Adrenal gland (tissue), 12 donors: ENCODE data around the gene KCNJ6. TPM values are rescaled to one million over a fixed set of nuclear protein-coding genes. Genes with fewer than 3 reads are reported as not detected.

Experiments
- DNase-seq, 7 donors: peaks; one replicate each; pipeline ENCODE4 v3.0.0-alpha.2; 2019 to 2020
- H3K27ac ChIP-seq, 5 donors: fragments of 200-600 bp; sonication (generic) in 4 of 5; 1 replicate in 3 of 5; 2 replicates in 2 of 5; pipeline versions ENCODE4 v1.5.1 to v1.8.0; 2016 to 2020; ENCODE audit warnings: mild to moderate bottlenecking in 1 of 5
- H3K27me3 ChIP-seq: fragments of 200-600 bp; 2 replicates; pipeline ENCODE4 v1.8.0; 2021
- H3K36me3 ChIP-seq, 2 donors: fragments of 200-600 bp; replicated peaks in 1 of 2; 1 replicate in 1 of 2; 2 replicates in 1 of 2; pipeline versions ENCODE4 v1.5.1 to v1.8.0; 2018 to 2022
- H3K4me1 ChIP-seq, 2 donors: fragments of 200-600 bp; replicated peaks in 1 of 2; 1 replicate in 1 of 2; 2 replicates in 1 of 2; pipeline versions ENCODE4 v1.5.1 to v1.8.0; 2018 to 2021
- H3K4me3 ChIP-seq, 4 donors: fragments of 200-600 bp; sonication (generic) in 3 of 4; one replicate each; pipeline ENCODE4 v1.5.1; 2016 to 2018
- H3K9me3 ChIP-seq, 3 donors: fragments of 200-600 bp; sonication (generic) in 1 of 3; replicated peaks in 1 of 3; 1 replicate in 2 of 3; 2 replicates in 1 of 3; pipeline versions ENCODE4 v1.5.1 to v1.8.0; 2016 to 2021
- CTCF ChIP-seq, 6 experiments: fragments of 450-650 bp in 4 of 6; fragments of 200-600 bp in 2 of 6; sonication (generic) in 1 of 6; IDR thresholded peaks; 1 replicate in 5 of 6; 2 replicates in 1 of 6; pipeline versions ENCODE4 v1.5.1 to v1.8.0; 2016 to 2021; ENCODE audit warnings: antibody characterized with exemption in 6 of 6, mild to moderate bottlenecking in 2 of 6, moderate library complexity in 1 of 6
- POLR2A ChIP-seq, 2 donors: fragments of 450-650 bp; IDR thresholded peaks; one replicate each; pipeline ENCODE4 v1.6.1; 2017; ENCODE audit warnings: antibody characterized with exemption in 2 of 2, mild to moderate bottlenecking in 2 of 2, moderate library complexity in 1 of 2
- WGBS, 4 donors: extraction: QIAGEN DNeasy Blood & Tissue Kit in 2 of 4; methylation state at CpG; one replicate each; pipeline versions ENCODE4 v1.1.5 to v1.1.7; 2013 to 2017; 5-methylcytosine and 5-hydroxymethylcytosine counted together
- intact Hi-C, 2 donors: fragments of 100-400 bp; cut with DNase I; formaldehyde crosslinking; loops; one replicate each; pipeline versions ENCODE4 v1.14.1 to v1.15.0; 2022 to 2023
- polyA plus RNA-seq, 3 donors: library from polyadenylated mRNA; stranded (reverse); fragments of 200-250 nt in 2 of 3; fragments of 350-450 nt in 1 of 3; fragmentation: Illumina TruSeq in 1 of 3; extraction: RNeasy Lipid Tissue Mini Kit (QIAGEN cat#74804) in 1 of 3; gene quantifications; one replicate each; pipeline ENCODE4 v1.2.3, GENCODE V29; 2013 to 2014
- total RNA-seq, 9 donors: library from RNA; depleted of rRNA in 4 of 9; stranded (reverse); fragments of >200 nt in 4 of 9; fragments of 120-200 nt in 1 of 9; fragmentation: NEBNext Ultra II Directional in 1 of 9; extraction: Animal tissue kit (Norgen Biotek cat#: 25700) in 1 of 9; gene quantifications; one replicate each; pipeline versions ENCODE4 v1.1.0 to v1.2.4, GENCODE V29; 2013 to 2023
- donor health status: healthy with polysubstance abuse.
- donor health status: Bipolar disorder and iron deficiency.
- donor health status: DM: yes; HTN: yes; CAD: no.
- donor health status: DM: no; HTN: no; CAD: no.
- donor health status: DM: no; HTN: no; CAD: no.
- donor health status: DM: yes; HTN: yes; CAD: no.

KCNJ6 gene
- total and polyA plus RNA-seq, 12 donors, result 0.03 to 0.60 (median 0.07) TPM; not detected in 4

GRCh38 chr21:37862536-37862935, 53.7 kb downstream of the KCNJ6 start:
- TF ChIP-seq POLR2A (IDR thresholded peaks at IDR 0.05) (no peak), CTCF (IDR thresholded peaks at IDR 0.05) (no peak)
- Histone ChIP-seq H3K27ac (no peak overlapping the region), H3K4me1 (no peaks in the 10 kb centered on the region), H3K27me3 (no peaks in the 10 kb centered on the region), H3K9me3 (no peaks in the 10 kb centered on the region), H3K36me3 (no peaks in the 10 kb centered on the region), H3K4me3 (no peak overlapping the region)
- WGBS, 4 donors, result 28 to 46% (median 43%) methylated on average over 2 of the region's 2 CpGs
- DNase-seq, result peak in 2 of 7 donors; percentile 8 to 53
- intact Hi-C loops, result no loop called here

GRCh38 chr21:37861561-37861960, 54.7 kb downstream of the KCNJ6 start:
- Histone ChIP-seq H3K27me3 (peaks cover 3% of the 10 kb centered on the region), H3K36me3 (no peaks in the 10 kb centered on the region), H3K9me3 (no peaks in the 10 kb centered on the region), H3K27ac (no peak overlapping the region), H3K4me3 (no peak overlapping the region), H3K4me1 (no peaks in the 10 kb centered on the region)
- intact Hi-C loops, result no loop called here
- WGBS, 4 donors, result 89 to 92% (median 91%) methylated on average over 1 to 2 of the region's 2 CpGs
- TF ChIP-seq POLR2A (IDR thresholded peaks at IDR 0.05), result no peak
- DNase-seq, result no peak

- no peak for DNase-seq
- WGBS, 4 donors, result 59 to 88% (median 75%) methylated on average over 2 of the region's 2 CpGs
- H3K4me3 ChIP-seq, result no peak overlapping the region
- no peak for TF ChIP-seq CTCF (IDR thresholded peaks at IDR 0.05)
- no peak for TF ChIP-seq POLR2A (IDR thresholded peaks at IDR 0.05)
- intact Hi-C loops, result no loop called here
- no peaks in the 10 kb centered on the region for H3K4me1 ChIP-seq
- no peaks in the 10 kb centered on the region for H3K9me3 ChIP-seq
- H3K27me3 ChIP-seq, result peaks cover 3% of the 10 kb centered on the region
- H3K27ac ChIP-seq, result no peak overlapping the region
- H3K36me3 ChIP-seq, result no peaks in the 10 kb centered on the region
Observed at GRCh38 chr21:37860416-37860815, 55.8 kb downstream of the KCNJ6 start.

- H3K36me3 ChIP-seq, result no peaks in the 10 kb centered on the region
- H3K4me1 ChIP-seq, result no peaks in the 10 kb centered on the region
- H3K9me3 ChIP-seq, result no peaks in the 10 kb centered on the region
- H3K27ac ChIP-seq, result no peak overlapping the region
- 42 to 56% (median 50%) methylated on average over 8 of the region's 8 CpGs for WGBS, 4 donors
- no peak for TF ChIP-seq POLR2A (IDR thresholded peaks at IDR 0.05)
- DNase-seq, result no peak
- H3K4me3 ChIP-seq, result no peak overlapping the region
- peaks cover 3% of the 10 kb centered on the region for H3K27me3 ChIP-seq
- intact Hi-C loops, result no loop called here
Observed at GRCh38 chr21:37855647-37856625, 60.3 kb downstream of the KCNJ6 start.

- TF ChIP-seq POLR2A (IDR thresholded peaks at IDR 0.05) (no peak), CTCF (IDR thresholded peaks at IDR 0.05) (no peak)
- no peak for DNase-seq
- peaks cover 3% of the 10 kb centered on the region for H3K27me3 ChIP-seq
- no peaks in the 10 kb centered on the region for H3K9me3 ChIP-seq
- H3K36me3 ChIP-seq, result no peaks in the 10 kb centered on the region
- H3K27ac ChIP-seq, result no peak overlapping the region
- intact Hi-C loops, result no loop called here
- H3K4me1 ChIP-seq, result no peaks in the 10 kb centered on the region
- WGBS, 4 donors, result 82 to 94% (median 88%) methylated on average over 2 of the region's 2 CpGs
- H3K4me3 ChIP-seq, result no peak overlapping the region
Observed at GRCh38 chr21:37855271-37855646, 61.0 kb downstream of the KCNJ6 start.
